ENCODE data around the gene OGA.
"Not testable (repeated sequence)": the region's sequence is repeated elsewhere in the genome, so short reads cannot be mapped to it uniquely, and the experiment has no call there.

Gene OGA

GRCh38 chr10:101793526-101793925, 24.7 kb downstream of the OGA start:
- Mint-ChIP-seq H3K27ac (no peak overlapping the region), H3K4me3 (no peak overlapping the region), H3K27me3 (ENCODE audit: low read depth) (no peaks in the 10 kb centered on the region), H3K4me1 (ENCODE audit: low read depth) (peaks cover 4% of the 10 kb centered on the region), H3K36me3 (ENCODE audit: low read depth) (peaks cover 46% of the 10 kb centered on the region), H3K9me3 (no peaks in the 10 kb centered on the region)

GRCh38 chr10:101789686-101790085, 28.6 kb downstream of the OGA start:
- Mint-ChIP-seq H3K27ac (no peak overlapping the region), H3K27me3 (ENCODE audit: low read depth) (no peaks in the 10 kb centered on the region), H3K4me1 (ENCODE audit: low read depth) (peaks cover 5% of the 10 kb centered on the region), H3K36me3 (ENCODE audit: low read depth) (peaks cover 36% of the 10 kb centered on the region), H3K9me3 (no peaks in the 10 kb centered on the region), H3K4me3 (no peak overlapping the region)

GRCh38 chr10:101789231-101789630, 29.0 kb downstream of the OGA start:
- not testable (repeated sequence) for H3K27ac Mint-ChIP-seq; H3K4me3 Mint-ChIP-seq; H3K4me1 Mint-ChIP-seq (ENCODE audit: low read depth); H3K9me3 Mint-ChIP-seq; H3K27me3 Mint-ChIP-seq (ENCODE audit: low read depth)
- H3K36me3 Mint-ChIP-seq (ENCODE audit: low read depth), result peaks cover 33% of the 10 kb centered on the region

DNA sequence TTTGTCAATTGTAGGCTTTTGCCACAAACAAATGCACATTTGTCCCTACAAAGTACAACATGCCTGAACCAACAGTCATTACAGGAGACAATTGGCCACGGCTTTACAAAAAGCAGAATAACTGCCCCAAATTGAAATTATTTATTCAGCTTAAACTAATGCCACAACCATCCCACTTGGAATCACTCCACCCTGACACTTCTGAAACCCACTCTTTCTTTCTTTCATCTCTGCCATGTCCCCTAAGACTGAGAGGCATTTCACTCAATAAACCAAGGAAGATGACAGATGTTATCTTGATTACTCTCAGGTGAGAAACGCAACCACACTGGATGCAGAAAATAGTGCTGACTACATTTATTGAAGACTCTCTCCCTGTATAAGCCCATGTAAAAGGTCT, 32.4 kb downstream of the OGA start:
- Mint-ChIP-seq H3K4me3 (no peak overlapping the region), H3K27ac (peak overlapping the region; percentile 13), H3K36me3 (ENCODE audit: low read depth) (peaks cover 23% of the 10 kb centered on the region), H3K4me1 (ENCODE audit: low read depth) (peaks cover 32% of the 10 kb centered on the region), H3K27me3 (ENCODE audit: low read depth) (no peaks in the 10 kb centered on the region), H3K9me3 (no peaks in the 10 kb centered on the region)

- Mint-ChIP-seq H3K4me1 (ENCODE audit: low read depth) (peaks cover 34% of the 10 kb centered on the region), H3K9me3 (no peaks in the 10 kb centered on the region), H3K27me3 (ENCODE audit: low read depth) (no peaks in the 10 kb centered on the region), H3K27ac (peak overlapping the region; percentile 96), H3K4me3 (peak overlapping the region; percentile 100), H3K36me3 (ENCODE audit: low read depth) (peaks cover 23% of the 10 kb centered on the region)
Measured at GRCh38 chr10:101784558-101784957, 33.7 kb downstream of the OGA start.

DNA sequence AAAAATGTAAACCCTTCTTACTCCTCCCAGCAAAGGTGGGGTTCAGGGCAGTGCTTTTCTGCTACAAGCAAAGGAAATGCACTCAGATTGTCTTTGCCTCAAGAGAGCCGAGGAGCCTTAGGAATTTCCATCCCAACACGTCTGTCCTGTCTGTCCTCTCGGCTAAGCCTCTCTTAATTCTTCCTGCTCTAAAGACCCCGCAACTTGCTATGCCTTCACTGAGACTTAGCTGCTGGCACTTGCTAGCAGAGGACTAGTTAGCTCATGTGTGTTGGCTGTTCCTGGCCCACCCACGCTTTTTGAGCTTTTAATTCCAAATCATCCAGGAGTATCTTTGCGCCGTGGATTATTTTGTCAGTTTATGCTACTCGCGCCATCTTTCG, 34.5 kb downstream of the OGA start:
- peak overlapping the region; percentile 96 for H3K27ac Mint-ChIP-seq
- H3K4me1 Mint-ChIP-seq (ENCODE audit: low read depth), result peaks cover 39% of the 10 kb centered on the region
- H3K9me3 Mint-ChIP-seq, result no peaks in the 10 kb centered on the region
- H3K36me3 Mint-ChIP-seq (ENCODE audit: low read depth), result peaks cover 25% of the 10 kb centered on the region
- peak overlapping the region; percentile 100 for H3K4me3 Mint-ChIP-seq
- peaks cover 7% of the 10 kb centered on the region for H3K27me3 Mint-ChIP-seq (ENCODE audit: low read depth)

DNA sequence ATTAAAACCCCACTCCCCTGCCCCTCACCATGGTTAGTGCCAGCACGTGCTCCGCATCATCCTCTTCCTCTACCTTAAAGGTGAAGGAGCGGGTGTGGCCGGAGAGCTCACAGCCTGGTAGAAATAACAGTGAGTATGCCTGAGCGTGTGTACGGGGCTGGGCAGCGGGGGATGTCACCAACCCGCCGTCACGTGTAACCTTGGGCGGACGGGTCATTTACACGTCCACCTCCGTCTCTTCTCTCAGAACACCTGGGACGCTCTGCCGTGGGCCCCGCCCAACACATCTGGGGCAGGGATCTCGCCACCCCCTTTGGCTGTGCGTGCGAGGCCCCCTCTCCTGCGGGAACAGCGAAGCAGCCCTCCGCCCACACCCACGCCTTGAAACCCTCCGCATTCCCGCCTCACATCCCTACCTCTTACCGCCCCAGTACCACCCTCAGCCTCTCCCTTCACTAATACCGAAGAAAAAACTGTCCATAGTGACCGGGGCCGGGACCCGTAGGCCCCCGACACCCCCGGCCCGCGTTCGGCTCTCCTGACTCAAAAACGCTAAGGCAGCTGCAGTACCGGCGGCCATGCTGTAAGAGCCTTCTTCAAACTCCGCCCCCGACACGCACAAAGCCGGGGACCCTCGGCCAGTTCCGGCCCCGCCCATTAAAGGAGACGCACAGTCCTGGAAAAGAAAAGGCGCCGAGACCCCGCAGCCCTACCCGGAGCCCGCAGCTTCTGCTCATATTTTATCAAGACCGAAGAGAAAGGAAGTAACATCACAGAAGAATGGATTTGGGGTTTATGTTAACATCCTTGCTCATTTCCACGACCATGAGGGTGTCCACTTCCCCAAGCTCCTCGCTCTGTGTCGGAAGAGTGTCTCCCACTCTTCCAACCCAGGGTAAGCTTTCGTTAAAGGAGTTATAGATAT, 35.2 kb downstream of the OGA start, which contains the start of gene NPM3:
TSS of gene NPM3 (minus strand) at position 636 of the 925 bp plus-strand sequence. CDS start at position 580, 56 bp downstream.
- peaks cover 13% of the 10 kb centered on the region for H3K27me3 Mint-ChIP-seq (ENCODE audit: low read depth)
- peaks cover 39% of the 10 kb centered on the region for H3K4me1 Mint-ChIP-seq (ENCODE audit: low read depth)
- peak within 1 kb of the TSS; percentile 100 for H3K4me3 Mint-ChIP-seq
- peaks cover 26% of the 10 kb centered on the region for H3K36me3 Mint-ChIP-seq (ENCODE audit: low read depth)
- no peaks in the 10 kb centered on the region for H3K9me3 Mint-ChIP-seq
- peak within 1 kb of the TSS; percentile 96 for H3K27ac Mint-ChIP-seq

DNA sequence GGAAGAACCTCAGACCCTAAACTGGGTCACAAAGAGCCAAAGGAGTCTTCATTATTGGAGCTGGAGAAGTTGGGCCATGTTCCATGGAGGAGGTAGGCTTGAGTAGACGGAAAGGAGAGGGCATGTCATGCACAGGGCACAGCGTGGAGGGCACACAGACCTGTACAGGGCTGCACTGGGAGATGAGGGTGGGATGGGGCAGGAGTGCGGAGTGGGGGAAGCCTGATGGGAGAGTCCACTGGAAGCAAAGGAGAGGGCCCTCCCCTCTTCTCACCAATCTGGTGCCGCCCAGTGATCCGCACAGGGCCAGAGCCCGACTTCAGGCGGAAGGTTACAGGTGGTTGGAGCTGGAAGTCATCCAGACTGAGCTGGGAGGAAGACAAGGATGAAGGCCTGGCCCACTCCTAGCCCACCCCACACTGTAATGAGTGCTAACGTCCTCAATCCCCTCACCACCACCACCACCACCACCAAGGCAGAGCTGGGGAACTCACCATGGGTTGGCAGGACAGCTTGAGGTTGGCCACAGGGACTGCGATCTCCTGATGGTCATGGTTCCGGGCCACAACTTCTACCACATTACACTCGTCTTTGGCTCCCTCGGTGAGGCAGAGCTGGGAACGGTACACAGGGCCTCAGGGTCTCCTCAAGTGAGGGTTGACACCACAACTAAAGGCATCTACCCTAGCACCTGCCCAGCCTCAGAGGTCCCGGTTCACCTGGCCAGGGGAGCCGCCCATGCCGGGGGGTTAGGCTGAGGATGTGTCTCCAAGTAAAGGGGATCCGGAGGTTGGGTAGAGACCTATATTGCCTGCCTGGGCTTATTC, 36.0 kb downstream of the OGA start:
- Mint-ChIP-seq H3K4me3 (peak overlapping the region; percentile 100), H3K36me3 (ENCODE audit: low read depth) (peaks cover 24% of the 10 kb centered on the region), H3K4me1 (ENCODE audit: low read depth) (peaks cover 42% of the 10 kb centered on the region), H3K9me3 (no peaks in the 10 kb centered on the region), H3K27me3 (ENCODE audit: low read depth) (peaks cover 22% of the 10 kb centered on the region), H3K27ac (peak overlapping the region; percentile 27)

- peak overlapping the region; percentile 27 for H3K27ac Mint-ChIP-seq
Measured at GRCh38 chr10:101781655-101781983, 36.6 kb downstream of the OGA start.

GRCh38 chr10:101780818-101781654, 37.2 kb downstream of the OGA start:
- H3K36me3 Mint-ChIP-seq (ENCODE audit: low read depth), result peaks cover 19% of the 10 kb centered on the region
- no peaks in the 10 kb centered on the region for H3K9me3 Mint-ChIP-seq
- H3K4me1 Mint-ChIP-seq (ENCODE audit: low read depth), result peaks cover 45% of the 10 kb centered on the region
- H3K4me3 Mint-ChIP-seq, result peak overlapping the region; percentile 56
- H3K27me3 Mint-ChIP-seq (ENCODE audit: low read depth), result peaks cover 29% of the 10 kb centered on the region
- H3K27ac Mint-ChIP-seq, result no peak overlapping the region

More at GRCh38 chr10:101781655-101781983, 36.6 kb downstream of the OGA start:
- H3K36me3 Mint-ChIP-seq (ENCODE audit: low read depth), result peaks cover 22% of the 10 kb centered on the region
- peaks cover 28% of the 10 kb centered on the region for H3K27me3 Mint-ChIP-seq (ENCODE audit: low read depth)
- H3K4me3 Mint-ChIP-seq, result peak overlapping the region; percentile 100
- H3K9me3 Mint-ChIP-seq, result no peaks in the 10 kb centered on the region
- peaks cover 44% of the 10 kb centered on the region for H3K4me1 Mint-ChIP-seq (ENCODE audit: low read depth)

DNA sequence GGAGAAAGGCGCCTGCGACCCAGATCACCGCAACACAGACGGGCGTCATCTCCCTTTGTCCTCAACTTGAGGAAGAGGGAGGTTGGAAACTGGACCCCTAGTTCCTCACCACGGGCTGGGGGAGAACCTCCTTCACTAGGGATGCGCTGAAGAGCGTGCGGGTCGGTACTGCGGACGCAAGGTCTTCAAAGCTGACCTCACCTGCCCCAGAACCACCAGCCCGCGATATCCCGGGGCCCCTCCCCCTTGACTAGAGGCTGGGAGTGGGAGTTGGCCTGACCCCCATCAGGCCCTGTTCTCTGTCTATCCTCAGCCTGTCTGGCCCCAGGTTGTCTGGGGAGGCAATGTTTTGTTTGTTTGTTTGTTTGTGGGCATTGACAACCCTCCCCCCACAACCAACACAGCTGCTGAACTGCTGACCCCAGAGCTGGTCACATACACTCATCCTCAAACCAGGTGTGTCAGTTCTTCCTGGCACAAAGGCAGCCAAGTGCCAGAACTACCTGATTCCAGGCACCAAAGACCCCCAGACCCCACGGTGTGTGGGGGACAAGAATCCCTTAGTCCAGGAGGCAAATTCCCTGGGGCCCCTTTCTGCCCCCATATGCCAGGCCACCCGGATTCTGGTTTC, 37.9 kb downstream of the OGA start:
- Mint-ChIP-seq H3K9me3 (no peaks in the 10 kb centered on the region), H3K27ac (no peak overlapping the region), H3K4me3 (peak overlapping the region; percentile 48), H3K27me3 (ENCODE audit: low read depth) (peaks cover 31% of the 10 kb centered on the region), H3K36me3 (ENCODE audit: low read depth) (peaks cover 16% of the 10 kb centered on the region), H3K4me1 (ENCODE audit: low read depth) (peaks cover 45% of the 10 kb centered on the region)

- Mint-ChIP-seq H3K4me3 (peak overlapping the region; percentile 75), H3K4me1 (ENCODE audit: low read depth) (peaks cover 40% of the 10 kb centered on the region), H3K27me3 (ENCODE audit: low read depth) (peaks cover 37% of the 10 kb centered on the region), H3K36me3 (ENCODE audit: low read depth) (peaks cover 16% of the 10 kb centered on the region), H3K27ac (no peak overlapping the region), H3K9me3 (no peaks in the 10 kb centered on the region)
Measured at GRCh38 chr10:101779544-101780186, 38.6 kb downstream of the OGA start.

DNA sequence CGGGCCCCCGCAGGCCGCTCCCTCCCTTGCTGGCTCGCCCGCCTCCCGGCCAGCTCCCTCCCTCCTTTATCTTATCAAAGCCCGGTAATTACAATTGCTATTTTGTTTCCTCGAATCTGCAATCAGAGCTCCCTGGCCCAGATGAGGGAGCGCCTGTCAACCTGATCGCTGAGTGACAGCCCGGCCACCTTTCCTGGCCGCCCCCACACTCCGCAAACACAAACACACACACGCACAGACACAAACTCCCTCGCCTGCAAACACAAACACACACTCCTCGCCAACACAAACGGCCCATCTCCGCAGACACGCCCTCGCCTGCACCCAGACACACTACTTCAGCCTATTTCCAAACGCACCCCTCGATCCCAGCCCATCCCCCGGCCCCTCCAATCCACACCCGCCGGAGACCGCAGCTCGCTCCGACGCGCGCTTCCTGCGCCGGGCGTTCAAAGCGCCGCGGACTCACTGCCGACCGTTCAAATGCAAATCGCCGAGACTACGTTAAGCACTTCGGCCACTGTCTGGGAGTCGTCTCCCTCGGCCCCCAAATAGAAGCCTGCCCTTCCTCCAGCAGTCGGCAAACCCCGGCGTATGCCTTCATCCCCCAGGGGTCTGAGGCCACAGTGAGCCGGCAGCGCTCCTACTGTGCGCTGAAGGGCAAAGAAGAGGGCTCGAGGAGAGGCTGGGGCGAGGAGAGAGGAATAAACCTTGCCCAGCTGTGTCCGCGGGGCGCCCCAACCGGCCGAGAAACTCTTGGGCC, 39.3 kb downstream of the OGA start:
- Mint-ChIP-seq H3K4me3 (peak overlapping the region; percentile 75), H3K4me1 (ENCODE audit: low read depth) (peaks cover 34% of the 10 kb centered on the region), H3K27me3 (ENCODE audit: low read depth) (peaks cover 44% of the 10 kb centered on the region), H3K9me3 (no peaks in the 10 kb centered on the region), H3K27ac (peak overlapping the region; percentile 76), H3K36me3 (ENCODE audit: low read depth) (peaks cover 12% of the 10 kb centered on the region)

Measured in T-helper 1 cell treated with Interleukin-12 subunit alpha and Interleukin-12 subunit beta and Interleukin-4 antibody, amounts not matched to agents 30 μg/mL and 1 μg/mL, for 36 hours (primary cell).